ENCODE measurements around the gene S100A11. TPM values are rescaled to one million over a fixed set of nuclear protein-coding genes. Genes with fewer than 3 reads are reported as not detected.

The S100A11 gene
- total RNA-seq, 1 experiment from 2014 or later = 302 TPM

- peaks cover 8% of the 10 kb centered on the region for H3K27me3 Mint-ChIP-seq (ENCODE audit: low read depth)
- Histone ChIP-seq H2BK20ac (ENCODE audit: low read depth, low read length, poor library complexity, severe bottlenecking) (no peak overlapping the region), H3K79me2 (ENCODE audit: insufficient read depth, low read length) (peaks cover 21% of the 10 kb centered on the region), H3K18ac (ENCODE audit: insufficient read length, low read depth, low read length) (no peak overlapping the region), H4K20me1 (ENCODE audit: control insufficient read depth, insufficient read depth, insufficient read length) (no peaks in the 10 kb centered on the region), H2BK5ac (ENCODE audit: insufficient read length, low read length) (no peak overlapping the region), H2AK5ac (ENCODE audit: insufficient read length, low read length) (no peak overlapping the region), H4K91ac (ENCODE audit: insufficient read length, low read depth, low read length) (no peak overlapping the region), H3T11ph (ENCODE audit: low read length) (no peak overlapping the region), H3K9me3 (ENCODE audit: control insufficient read depth, low read depth, low read length) (no peaks in the 10 kb centered on the region), H3K27ac (ENCODE audit: insufficient read length, low read depth, low read length) (no peak overlapping the region), H4K5ac (ENCODE audit: insufficient read length, low read depth, low read length) (no peak overlapping the region), H3K4me2 (ENCODE audit: insufficient read depth, insufficient read length, low read length) (peak overlapping the region; percentile 89), H3K79me1 (ENCODE audit: insufficient read depth, low read depth, low read length, poor library complexity, severe bottlenecking) (no peaks in the 10 kb centered on the region), H3K23ac (ENCODE audit: insufficient read length, low read depth, low read length) (no peak overlapping the region), H3K4me1 (ENCODE audit: insufficient read depth, low read length) (peaks cover 14% of the 10 kb centered on the region; the same call in 1 of the 2 replicates), H2BK12ac (ENCODE audit: insufficient read length, low read depth, low read length) (no peak overlapping the region), H3K23me2 (ENCODE audit: insufficient read length, low read depth, low read length, poor library complexity, severe bottlenecking) (peaks cover 21% of the 10 kb centered on the region), H3K9ac (ENCODE audit: extremely low read depth, insufficient read length, low read length) (peak overlapping the region; percentile 59), H3K56ac (ENCODE audit: insufficient read length, low read depth, low read length) (no peak overlapping the region), H2BK120ac (ENCODE audit: low read depth, low read length, poor library complexity, severe bottlenecking) (no peak overlapping the region), H4K8ac (replicated peaks; ENCODE audit: insufficient read length, low read depth, low read length) (no peak overlapping the region), H2BK15ac (ENCODE audit: low read depth, low read length) (no peak overlapping the region), H2AFZ (ENCODE audit: low read length) (no peak overlapping the region), H3K4ac (ENCODE audit: low read depth, low read length) (no peak overlapping the region), H3K27me3 (ENCODE audit: insufficient read depth, low read length) (no peaks in the 10 kb centered on the region), H3K14ac (ENCODE audit: insufficient read depth, low read length) (no peak overlapping the region)
- H3K27ac Mint-ChIP-seq = peak overlapping the region in 1 of 3 experiments; percentile 84; a peak in 3 of 7 replicates
- peak overlapping the region; percentile 88 to 95; a peak in 4 of 5 replicates for H3K4me3 Mint-ChIP-seq
- no CpG with 5 or more reads among the region's 6 CpGs for WGBS (ENCODE audit: extremely low coverage, insufficient read length, low lambda C conversion rate)
- TF ChIP-seq, protein P1, sequence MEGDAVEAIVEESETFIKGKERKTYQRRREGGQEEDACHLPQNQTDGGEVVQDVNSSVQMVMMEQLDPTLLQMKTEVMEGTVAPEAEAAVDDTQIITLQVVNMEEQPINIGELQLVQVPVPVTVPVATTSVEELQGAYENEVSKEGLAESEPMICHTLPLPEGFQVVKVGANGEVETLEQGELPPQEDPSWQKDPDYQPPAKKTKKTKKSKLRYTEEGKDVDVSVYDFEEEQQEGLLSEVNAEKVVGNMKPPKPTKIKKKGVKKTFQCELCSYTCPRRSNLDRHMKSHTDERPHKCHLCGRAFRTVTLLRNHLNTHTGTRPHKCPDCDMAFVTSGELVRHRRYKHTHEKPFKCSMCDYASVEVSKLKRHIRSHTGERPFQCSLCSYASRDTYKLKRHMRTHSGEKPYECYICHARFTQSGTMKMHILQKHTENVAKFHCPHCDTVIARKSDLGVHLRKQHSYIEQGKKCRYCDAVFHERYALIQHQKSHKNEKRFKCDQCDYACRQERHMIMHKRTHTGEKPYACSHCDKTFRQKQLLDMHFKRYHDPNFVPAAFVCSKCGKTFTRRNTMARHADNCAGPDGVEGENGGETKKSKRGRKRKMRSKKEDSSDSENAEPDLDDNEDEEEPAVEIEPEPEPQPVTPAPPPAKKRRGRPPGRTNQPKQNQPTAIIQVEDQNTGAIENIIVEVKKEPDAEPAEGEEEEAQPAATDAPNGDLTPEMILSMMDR (conservative IDR thresholded peaks at IDR 0.05) = no peak
- DNase-seq = no peak
- H3K4me1 Mint-ChIP-seq = peaks cover 40 to 53% of the 10 kb centered on the region in 2 experiments
- H3K9me3 Mint-ChIP-seq = no peaks in the 10 kb centered on the region
- H3K36me3 Mint-ChIP-seq (ENCODE audit: insufficient read depth in 1 of 3, low read depth in 3 of 3) = no peaks in the 10 kb centered on the region
Observed at GRCh38 chr1:151991663-151992302, 45.0 kb downstream of the S100A11 start.
